H9 (cell line): ENCODE measurements around the gene FXYD6. TPM values are rescaled to one million over a fixed set of nuclear protein-coding genes. Genes with fewer than 3 reads are reported as not detected.

Experiments used
- DNase-seq: peaks from one replicate; pipeline ENCODE4 v3.0.0-alpha.2; 2017
- H2AFZ ChIP-seq: one replicate; pipeline ENCODE4 v1.6.1; 2013; ENCODE audit warnings: mild to moderate bottlenecking, low read length, control low read depth, moderate library complexity
- H2AK5ac ChIP-seq: 2 replicates; pipeline ENCODE4 v1.6.1; 2013; ENCODE audit warnings: low read length, control low read depth, mixed read lengths; ENCODE audit not compliant: insufficient read length
- H2BK120ac ChIP-seq: one replicate; pipeline ENCODE4 v1.6.1; 2013; ENCODE audit warnings: low read depth, mild to moderate bottlenecking, low read length, control low read depth, inconsistent platforms; ENCODE audit not compliant: poor library complexity, severe bottlenecking
- H2BK12ac ChIP-seq: 2 replicates; pipeline ENCODE4 v1.6.1; 2013; ENCODE audit warnings: low read length, control low read depth, mixed read lengths, low read depth; ENCODE audit not compliant: insufficient read length
- H2BK15ac ChIP-seq: 2 replicates; pipeline ENCODE4 v1.6.1; 2013; ENCODE audit warnings: low read depth, low read length, control low read depth
- H2BK20ac ChIP-seq: one replicate; pipeline ENCODE4 v1.6.1; 2013; ENCODE audit warnings: low read depth, mild to moderate bottlenecking, low read length, control low read depth, inconsistent platforms; ENCODE audit not compliant: poor library complexity, severe bottlenecking
- H2BK5ac ChIP-seq: 2 replicates; pipeline ENCODE4 v1.6.1; 2013; ENCODE audit warnings: low read length, control low read depth, mixed read lengths; ENCODE audit not compliant: insufficient read length
- H3K14ac ChIP-seq: 2 replicates; pipeline ENCODE4 v1.6.1; 2013; ENCODE audit warnings: low read length, control low read depth; ENCODE audit not compliant: insufficient read depth
- H3K18ac ChIP-seq: 2 replicates; pipeline ENCODE4 v1.6.1; 2013; ENCODE audit warnings: low read depth, mild to moderate bottlenecking, mixed read lengths, low read length, control low read depth; ENCODE audit not compliant: insufficient read length
- H3K23ac ChIP-seq: 2 replicates; pipeline ENCODE4 v1.6.1; 2013; ENCODE audit warnings: low read length, control low read depth, mixed read lengths, low read depth; ENCODE audit not compliant: insufficient read length
- H3K23me2 ChIP-seq: 2 replicates; pipeline ENCODE4 v1.6.1; 2013; ENCODE audit warnings: low read depth, mild to moderate bottlenecking, mixed read lengths, low read length, control low read depth; ENCODE audit not compliant: insufficient read length, poor library complexity, severe bottlenecking
- H3K27ac ChIP-seq: 2 replicates; pipeline ENCODE4 v1.5.1; 2013; ENCODE audit warnings: low read length, control low read depth, mixed read lengths, low read depth; ENCODE audit not compliant: insufficient read length
- H3K27me3 ChIP-seq: 2 replicates; pipeline ENCODE4 v1.6.1; 2013; ENCODE audit warnings: low read length, control low read depth, inconsistent platforms; ENCODE audit not compliant: insufficient read depth
- H3K4ac ChIP-seq: 2 replicates; pipeline ENCODE4 v1.6.1; 2013; ENCODE audit warnings: low read depth, mild to moderate bottlenecking, control low read depth, inconsistent platforms, low read length, moderate library complexity
- H3K4me1 ChIP-seq: 2 replicates; pipeline ENCODE4 v1.6.1; 2013; ENCODE audit warnings: low read length, control low read depth, inconsistent platforms; ENCODE audit not compliant: insufficient read depth
- H3K4me2 ChIP-seq: 2 replicates; pipeline ENCODE4 v1.6.1; 2013; ENCODE audit warnings: low read length, control low read depth, mixed read lengths; ENCODE audit not compliant: insufficient read length, insufficient read depth
- H3K56ac ChIP-seq: 2 replicates; pipeline ENCODE4 v1.6.1; 2013; ENCODE audit warnings: low read depth, mild to moderate bottlenecking, mixed read lengths, low read length, control low read depth; ENCODE audit not compliant: insufficient read length
- H3K79me1 ChIP-seq: 2 replicates; pipeline ENCODE4 v1.6.1; 2013; ENCODE audit warnings: low read depth, mild to moderate bottlenecking, moderate library complexity, low read length, control low read depth, inconsistent platforms; ENCODE audit not compliant: insufficient read depth, poor library complexity, severe bottlenecking
- H3K79me2 ChIP-seq: 2 replicates; pipeline ENCODE4 v1.6.1; 2013; ENCODE audit warnings: low read length, control low read depth, inconsistent platforms; ENCODE audit not compliant: insufficient read depth
- H3K9ac ChIP-seq: 2 replicates; pipeline ENCODE4 v1.6.1; 2013; ENCODE audit warnings: low read length, control low read depth, mixed read lengths; ENCODE audit not compliant: insufficient read length; ENCODE audit errors: extremely low read depth
- H3K9me3 ChIP-seq: one replicate; pipeline ENCODE4 v1.6.1; 2013; ENCODE audit warnings: low read depth, low read length, inconsistent platforms; ENCODE audit not compliant: control insufficient read depth
- H3T11ph ChIP-seq: one replicate; pipeline ENCODE4 v1.6.1; 2013; ENCODE audit warnings: mild to moderate bottlenecking, low read length, control low read depth, inconsistent platforms
- H4K20me1 ChIP-seq: one replicate; pipeline ENCODE4 v1.6.1; 2013; ENCODE audit not compliant: control insufficient read depth, insufficient read length, insufficient read depth
- H4K5ac ChIP-seq: 2 replicates; pipeline ENCODE4 v1.6.1; 2013; ENCODE audit warnings: low read depth, mild to moderate bottlenecking, mixed read lengths, low read length, control low read depth; ENCODE audit not compliant: insufficient read length
- H4K8ac ChIP-seq: replicated peaks from 2 replicates; pipeline ENCODE4 v1.6.1; 2013; ENCODE audit warnings: low read length, control low read depth, mixed read lengths, low read depth; ENCODE audit not compliant: insufficient read length
- H4K91ac ChIP-seq: 2 replicates; pipeline ENCODE4 v1.6.1; 2013; ENCODE audit warnings: low read depth, mild to moderate bottlenecking, moderate library complexity, mixed read lengths, low read length, control low read depth; ENCODE audit not compliant: insufficient read length
- H3K27ac Mint-ChIP-seq, 3 experiments: 2 replicates in 2 of 3; 3 replicates in 1 of 3; pipeline ENCODE4 v1.8.0; 2020 to 2021; ENCODE audit warnings: mixed read lengths in 3 of 3, mild to moderate bottlenecking in 1 of 3, moderate library complexity in 1 of 3
- H3K27me3 Mint-ChIP-seq: 2 replicates; pipeline ENCODE4 v1.8.0; 2021; ENCODE audit warnings: low read depth, mild to moderate bottlenecking, moderate library complexity, mixed read lengths
- H3K36me3 Mint-ChIP-seq, 3 experiments: 2 replicates in 2 of 3; 3 replicates in 1 of 3; pipeline ENCODE4 v1.8.0; 2020 to 2021; ENCODE audit warnings: low read depth in 3 of 3, mixed read lengths in 3 of 3; ENCODE audit not compliant: insufficient read depth in 1 of 3
- H3K4me1 Mint-ChIP-seq, 2 experiments: 2 replicates each; pipeline ENCODE4 v1.8.0; 2020; ENCODE audit warnings: mixed read lengths in 2 of 2
- H3K4me3 Mint-ChIP-seq, 2 experiments: 2 replicates in 1 of 2; 3 replicates in 1 of 2; pipeline ENCODE4 v1.8.0; 2020 to 2021; ENCODE audit warnings: mild to moderate bottlenecking in 2 of 2, mixed read lengths in 2 of 2, moderate library complexity in 1 of 2
- H3K9me3 Mint-ChIP-seq, 2 experiments: 2 replicates in 1 of 2; 3 replicates in 1 of 2; pipeline ENCODE4 v1.8.0; 2020; ENCODE audit warnings: mild to moderate bottlenecking in 2 of 2, mixed read lengths in 2 of 2, moderate library complexity in 1 of 2
- CTCF ChIP-seq: fragments of 200-600 bp; sonication (generic); conservative IDR thresholded peaks from 3 replicates; pipeline ENCODE4 v1.8.0; 2021; ENCODE audit warnings: antibody characterized with exemption, mild to moderate bottlenecking
- whole genome bisulfite sequencing: extraction: QIAGEN DNeasy Blood & Tissue Kit; methylation state at CpG from one replicate; pipeline ENCODE4 v1.1.7; 2013; ENCODE audit warnings: missing lambda C conversion rate, low lambda C conversion rate, mixed read lengths; ENCODE audit not compliant: insufficient read length; ENCODE audit errors: extremely low coverage; 5-methylcytosine and 5-hydroxymethylcytosine counted together
- total RNA-seq: library from RNA; stranded (reverse); gene quantifications from 2 replicates; pipeline ENCODE4 v1.2.1, GENCODE V29; 2021

FXYD6 gene
- total RNA-seq, 1 experiment from 2014 or later: 18.3 TPM

GRCh38 chr11:117881217-117881616 lies 4.8 kb upstream of the FXYD6 start:
- H4K91ac ChIP-seq: no peak overlapping the region
- H3K27me3 ChIP-seq: no peaks in the 10 kb centered on the region; the same call in 1 of the 2 replicates
- no peaks in the 10 kb centered on the region for H3K79me2 ChIP-seq
- no peak overlapping the region for H2BK12ac ChIP-seq
- H2AFZ ChIP-seq: no peak overlapping the region
- H3K9me3 Mint-ChIP-seq: no peaks in the 10 kb centered on the region
- no peak overlapping the region for H3K18ac ChIP-seq
- no peak overlapping the region for H4K5ac ChIP-seq
- H3K9me3 ChIP-seq: no peaks in the 10 kb centered on the region
- peaks cover 59% of the 10 kb centered on the region for H3K27me3 Mint-ChIP-seq
- H3K14ac ChIP-seq: no peak overlapping the region
- H2BK120ac ChIP-seq: no peak overlapping the region
- no peak overlapping the region for H3K9ac ChIP-seq
- H3K56ac ChIP-seq: no peak overlapping the region
- H3K4ac ChIP-seq: no peak overlapping the region
- no peaks in the 10 kb centered on the region for H4K20me1 ChIP-seq
- H2AK5ac ChIP-seq: no peak overlapping the region
- DNase-seq: no peak
- H4K8ac ChIP-seq: no peak overlapping the region
- no peak for TF ChIP-seq CTCF
- no peak overlapping the region for H3T11ph ChIP-seq
- no peak overlapping the region for H3K23ac ChIP-seq
- H3K4me2 ChIP-seq: no peak overlapping the region
- H3K27ac Mint-ChIP-seq: no peak overlapping the region
- H3K4me1 Mint-ChIP-seq: peaks cover 36 to 38% of the 10 kb centered on the region in 2 experiments
- H2BK15ac ChIP-seq: no peak overlapping the region
- no peak overlapping the region for H3K4me3 Mint-ChIP-seq
- no peak overlapping the region for H2BK5ac ChIP-seq
- H3K27ac ChIP-seq: no peak overlapping the region
- no peaks in the 10 kb centered on the region for H3K36me3 Mint-ChIP-seq
- H3K23me2 ChIP-seq: peaks cover 4% of the 10 kb centered on the region
- WGBS: no CpG with 5 or more reads among the region's 5 CpGs
- no peaks in the 10 kb centered on the region for H3K79me1 ChIP-seq
- peaks cover 2% of the 10 kb centered on the region; the same call in 1 of the 2 replicates for H3K4me1 ChIP-seq
- H2BK20ac ChIP-seq: no peak overlapping the region
